PC-3 (cell line): Measurements from ENCODE around the gene FOXR1.

Experiments used
- CTCF ChIP-seq: fragments of 300-600 bp; sonication (generic); conservative IDR thresholded peaks from 2 replicates; pipeline ENCODE4 v1.5.1; 2017; ENCODE audit warnings: antibody characterized with exemption, low read depth, mild to moderate bottlenecking, low read length
- EZH2 ChIP-seq: fragments of 300-600 bp; sonication (generic); IDR thresholded peaks from one replicate; pipeline ENCODE4 v1.6.1; 2017; ENCODE audit warnings: antibody characterized with exemption, mild to moderate bottlenecking, low read length; ENCODE audit not compliant: unreplicated experiment
- EZH2phosphoT487 ChIP-seq: fragments of 300-600 bp; sonication (generic); IDR thresholded peaks from 2 replicates; pipeline ENCODE4 v1.6.1; 2018; ENCODE audit warnings: mild to moderate bottlenecking, antibody characterized with exemption, low read length, borderline replicate concordance

DNA sequence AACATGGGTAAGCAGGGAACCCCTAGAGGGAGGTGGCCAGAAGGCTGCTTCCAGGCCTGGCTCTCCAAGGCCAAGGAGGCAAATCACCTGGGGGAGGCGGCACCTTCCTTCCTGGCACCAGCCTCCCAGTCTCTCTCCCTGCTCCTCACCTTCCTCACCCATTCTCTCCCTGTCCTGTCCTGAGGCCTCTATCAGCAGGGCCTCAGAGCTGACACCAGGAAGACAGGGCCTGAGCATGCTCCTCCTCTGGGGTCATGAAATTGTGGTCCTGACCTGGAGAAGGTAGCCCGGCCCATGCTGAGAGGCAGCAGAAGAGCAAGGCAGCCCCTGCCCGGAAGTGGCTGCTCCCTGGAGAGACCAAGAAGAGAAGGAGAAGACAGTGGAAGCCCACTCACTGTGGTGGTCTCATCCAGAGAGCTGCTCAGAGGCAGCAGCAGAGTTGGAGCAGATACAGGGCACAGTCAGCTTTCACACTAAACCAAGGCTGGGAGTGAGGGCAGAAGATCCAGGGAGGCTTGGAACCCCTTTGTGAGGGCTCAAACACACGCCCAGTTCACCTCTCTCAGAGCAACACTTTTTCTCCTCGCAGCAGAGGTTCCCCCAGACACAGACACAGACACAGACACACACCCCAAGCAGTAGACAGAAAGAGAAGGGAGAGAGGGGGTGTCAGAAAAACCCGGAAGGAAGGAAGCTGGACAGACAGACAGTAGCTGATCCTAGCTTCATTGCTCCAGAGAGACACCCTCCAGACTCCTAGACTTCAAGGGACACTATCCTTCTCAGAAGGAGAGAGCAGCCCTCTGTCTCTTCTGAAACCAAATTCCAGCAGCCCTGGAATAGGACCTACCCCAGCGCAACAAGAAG is 47.6 kb upstream of the FOXR1 start:
- TF ChIP-seq EZH2phosphoT487 = no peak
- TF ChIP-seq CTCF = no peak
- no peak for TF ChIP-seq EZH2
